Muscle layer of duodenum (tissue), 2 donors: ENCODE results near the gene DNAJC13.

Experiments used
- H3K27ac ChIP-seq: one replicate; pipeline ENCODE4 v1.7.0; 2013; ENCODE audit warnings: mild to moderate bottlenecking, low read length
- H3K27me3 ChIP-seq: one replicate; pipeline ENCODE4 v1.7.0; 2013; ENCODE audit warnings: low read depth, mild to moderate bottlenecking, control low read depth, low read length
- H3K36me3 ChIP-seq, 2 donors: one replicate each; pipeline ENCODE4 v1.7.0; 2013; ENCODE audit warnings: low read length in 2 of 2, control low read depth in 1 of 2, mild to moderate bottlenecking in 1 of 2; ENCODE audit not compliant: insufficient read depth in 2 of 2, control insufficient read depth in 1 of 2
- H3K4me1 ChIP-seq, 2 donors: one replicate each; pipeline ENCODE4 v1.7.0; 2013; ENCODE audit warnings: low read length in 2 of 2, mild to moderate bottlenecking in 2 of 2, control low read depth in 1 of 2, moderate library complexity in 1 of 2; ENCODE audit not compliant: insufficient read depth in 2 of 2, control insufficient read depth in 1 of 2
- H3K4me3 ChIP-seq, 2 donors: one replicate each; pipeline ENCODE4 v1.7.0; 2013; ENCODE audit warnings: low read length in 2 of 2, low read depth in 1 of 2, mild to moderate bottlenecking in 1 of 2
- H3K9me3 ChIP-seq, 2 donors: one replicate each; pipeline ENCODE4 v1.7.0; 2013; ENCODE audit warnings: low read length in 2 of 2, control low read depth in 1 of 2, mild to moderate bottlenecking in 1 of 2; ENCODE audit not compliant: control insufficient read depth in 1 of 2
- donor health status: healthy.

The DNAJC13 gene

DNA sequence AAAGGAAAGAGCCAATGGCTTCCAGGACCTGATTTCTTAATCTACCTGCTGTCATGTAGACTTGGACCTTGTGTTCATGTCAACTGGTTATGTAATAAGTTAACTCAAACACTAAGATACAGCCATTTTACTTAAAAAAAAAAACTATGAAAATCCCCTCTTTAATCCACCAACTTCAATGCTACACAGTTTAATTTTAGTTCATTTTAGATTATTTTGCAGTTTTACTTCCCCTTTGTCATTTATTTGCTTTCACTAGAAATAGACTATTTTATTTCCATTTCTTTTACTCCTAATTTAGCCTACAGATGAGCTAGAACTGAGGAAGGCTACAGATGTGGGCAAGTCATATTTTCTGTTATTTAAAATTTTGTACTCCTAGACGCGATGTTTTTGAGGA lies 10.7 kb upstream of the DNAJC13 start:
- H3K36me3 ChIP-seq, result no peaks in the 10 kb centered on the region
- H3K4me3 ChIP-seq, result no peak overlapping the region
- H3K9me3 ChIP-seq, result no peaks in the 10 kb centered on the region
- H3K27me3 ChIP-seq, result no peaks in the 10 kb centered on the region
- H3K4me1 ChIP-seq, result peaks cover 0 to 18% of the 10 kb centered on the region in 2 donors
- H3K27ac ChIP-seq, result no peak overlapping the region

DNA sequence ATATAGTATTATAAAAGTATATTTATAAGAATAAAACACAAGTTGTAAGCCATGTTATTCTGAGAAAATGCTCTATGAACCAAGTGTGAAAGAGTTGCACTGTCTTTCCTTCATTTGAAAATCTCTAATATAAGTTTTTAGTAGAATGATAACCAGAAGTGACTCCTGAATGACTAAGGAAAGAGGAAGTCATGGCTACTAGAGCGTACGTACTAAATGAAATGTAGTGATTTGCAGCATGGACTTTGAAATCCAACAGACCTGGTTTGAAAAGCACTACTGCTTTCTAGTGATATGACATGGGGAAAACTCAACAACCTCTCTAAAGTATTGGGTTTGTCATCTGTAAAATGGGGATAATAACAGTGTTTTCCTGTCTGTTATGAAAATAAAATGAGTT lies 10.3 kb upstream of the DNAJC13 start:
- Histone ChIP-seq H3K4me1 (peaks cover 0 to 18% of the 10 kb centered on the region in 2 donors), H3K27me3 (no peaks in the 10 kb centered on the region), H3K27ac (no peak overlapping the region), H3K36me3 (no peaks in the 10 kb centered on the region), H3K4me3 (no peak overlapping the region), H3K9me3 (no peaks in the 10 kb centered on the region)

DNA sequence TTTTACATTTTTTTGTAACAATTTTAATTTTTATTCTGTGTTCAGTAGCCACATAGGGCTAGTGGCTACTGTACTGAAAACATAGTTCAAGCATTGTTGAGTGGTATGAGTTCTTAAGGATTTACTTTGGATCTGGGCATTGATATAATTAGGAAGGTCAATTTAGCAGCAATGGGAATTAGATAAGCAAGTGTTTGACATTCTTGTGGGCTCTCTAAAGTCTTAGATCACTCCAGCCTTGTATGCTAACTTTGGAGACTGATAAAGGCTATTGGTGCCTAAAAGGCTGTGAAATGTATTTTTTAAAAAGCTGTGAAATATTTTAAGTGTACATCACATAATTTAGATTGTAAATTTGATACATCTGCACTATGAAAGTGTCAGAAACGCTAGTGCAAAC lies 2.5 kb upstream of the DNAJC13 start:
- Histone ChIP-seq H3K27me3 (no peaks in the 10 kb centered on the region), H3K27ac (no peak overlapping the region), H3K4me1 (peaks cover 0 to 18% of the 10 kb centered on the region in 2 donors), H3K36me3 (no peaks in the 10 kb centered on the region), H3K4me3 (no peak overlapping the region), H3K9me3 (no peaks in the 10 kb centered on the region)

DNA sequence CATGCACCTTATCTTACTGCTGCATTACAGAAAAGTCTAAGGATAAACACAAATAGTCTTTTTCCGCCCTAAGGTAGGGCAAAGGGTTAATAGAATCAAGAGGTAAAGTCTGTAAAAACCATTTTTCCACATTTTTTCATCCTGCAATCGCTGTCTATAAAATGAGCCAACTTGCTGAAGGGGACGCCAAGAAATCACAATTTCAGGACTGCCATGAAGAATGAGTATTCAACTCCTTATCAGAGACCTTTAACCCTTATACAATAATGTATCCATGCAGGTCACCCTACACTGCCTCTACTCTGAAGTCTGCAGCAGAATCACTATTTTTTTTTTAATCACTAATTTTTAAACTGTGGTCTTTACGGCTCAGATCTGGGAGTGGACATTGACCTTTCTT lies 1.1 kb upstream of the DNAJC13 start:
- Histone ChIP-seq H3K27ac (no peak overlapping the region), H3K9me3 (no peaks in the 10 kb centered on the region), H3K27me3 (no peaks in the 10 kb centered on the region), H3K4me3 (peak overlapping the region in 1 of 2 donors; percentile 100), H3K4me1 (peaks cover 0 to 31% of the 10 kb centered on the region in 2 donors), H3K36me3 (no peaks in the 10 kb centered on the region)

DNA sequence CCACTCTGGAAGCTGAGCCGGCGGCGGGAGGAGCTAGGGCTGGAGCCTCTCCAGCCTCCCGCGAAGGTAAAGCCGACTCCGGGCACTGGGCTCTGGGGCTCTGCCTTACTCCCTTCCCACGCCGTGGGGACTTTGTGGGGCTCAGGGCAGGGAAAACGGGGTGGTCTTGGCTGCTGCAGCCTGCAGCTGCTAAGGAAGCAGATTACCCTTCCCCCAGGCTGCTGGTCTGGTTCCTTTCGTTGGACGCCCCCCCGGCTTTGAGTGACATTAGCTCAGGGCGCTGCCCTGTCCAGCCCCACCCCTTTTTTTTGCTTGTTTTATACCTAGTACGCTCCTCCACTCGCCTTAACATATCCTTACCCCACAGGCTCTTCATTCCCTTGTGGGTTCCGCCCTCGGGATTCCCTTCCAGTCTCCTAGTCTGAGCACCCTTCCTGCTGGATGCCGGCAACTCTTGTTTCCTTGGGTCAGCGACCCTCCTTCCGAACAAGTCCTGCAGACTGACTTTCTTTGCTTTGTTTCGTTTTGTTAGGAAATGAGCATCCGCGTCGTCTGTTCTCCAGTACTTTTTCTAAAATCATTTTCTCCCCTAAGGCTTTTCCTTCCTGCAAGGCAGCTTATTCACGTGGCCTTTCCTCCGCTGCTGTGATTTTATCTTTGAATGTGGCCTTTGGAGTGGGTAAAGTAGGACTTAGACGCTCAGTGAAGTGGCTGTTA lies 551 bp downstream of the DNAJC13 start:
- peak overlapping the region; percentile 83 for H3K27ac ChIP-seq
- no peaks in the 10 kb centered on the region for H3K9me3 ChIP-seq
- H3K4me3 ChIP-seq, result peak overlapping the region; percentile 100
- no peaks in the 10 kb centered on the region for H3K27me3 ChIP-seq
- peaks cover 0 to 3% of the 10 kb centered on the region in 2 donors for H3K36me3 ChIP-seq
- peaks cover 0 to 31% of the 10 kb centered on the region in 2 donors for H3K4me1 ChIP-seq

DNA sequence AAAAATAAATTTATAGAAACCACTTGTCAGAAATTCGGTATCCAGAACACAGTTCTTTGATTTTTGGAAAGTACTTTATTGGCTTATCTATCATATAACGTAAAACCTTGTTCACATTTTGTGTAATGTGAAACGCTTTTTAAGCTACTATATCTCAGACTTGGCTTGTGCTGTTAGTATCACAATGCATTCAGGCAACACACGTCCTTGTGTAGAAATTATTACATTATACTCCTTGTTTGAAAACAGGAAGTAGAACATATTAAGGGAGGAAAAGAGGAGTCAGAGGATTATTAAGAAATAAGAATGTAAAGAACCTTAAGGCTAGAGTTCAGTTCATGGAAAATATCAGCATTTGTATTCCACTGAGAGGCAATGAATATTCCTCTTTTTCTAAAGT lies 1.6 kb downstream of the DNAJC13 start:
- H3K27ac ChIP-seq, result peak overlapping the region; percentile 83
- H3K27me3 ChIP-seq, result no peaks in the 10 kb centered on the region
- H3K36me3 ChIP-seq, result peaks cover 0 to 5% of the 10 kb centered on the region in 2 donors
- H3K9me3 ChIP-seq, result no peaks in the 10 kb centered on the region
- peak overlapping the region; percentile 100 for H3K4me3 ChIP-seq
- H3K4me1 ChIP-seq, result peaks cover 0 to 33% of the 10 kb centered on the region in 2 donors

DNA sequence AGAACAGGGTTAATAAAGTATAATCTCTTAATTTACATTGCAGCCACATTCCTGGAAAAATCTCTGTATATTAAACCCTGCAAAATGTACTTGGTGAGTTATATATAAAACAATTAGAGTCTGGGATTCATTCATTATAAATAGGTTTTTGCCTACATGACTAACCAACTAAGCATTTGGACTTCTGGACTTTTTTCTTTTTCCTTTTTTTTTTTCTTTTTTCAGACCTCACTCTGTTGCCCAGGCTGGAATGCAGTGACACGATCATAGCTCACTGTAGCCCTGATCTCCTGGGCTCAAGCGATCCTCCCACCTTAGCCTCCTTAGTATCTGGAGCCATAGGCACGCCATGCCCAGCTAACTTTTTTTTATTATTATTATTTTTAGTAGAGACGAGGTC lies 4.5 kb downstream of the DNAJC13 start:
- no peak overlapping the region for H3K27ac ChIP-seq
- no peaks in the 10 kb centered on the region for H3K27me3 ChIP-seq
- peaks cover 0 to 32% of the 10 kb centered on the region in 2 donors for H3K4me1 ChIP-seq
- no peak overlapping the region for H3K4me3 ChIP-seq
- no peaks in the 10 kb centered on the region for H3K9me3 ChIP-seq
- H3K36me3 ChIP-seq, result peaks cover 0 to 5% of the 10 kb centered on the region in 2 donors

DNA sequence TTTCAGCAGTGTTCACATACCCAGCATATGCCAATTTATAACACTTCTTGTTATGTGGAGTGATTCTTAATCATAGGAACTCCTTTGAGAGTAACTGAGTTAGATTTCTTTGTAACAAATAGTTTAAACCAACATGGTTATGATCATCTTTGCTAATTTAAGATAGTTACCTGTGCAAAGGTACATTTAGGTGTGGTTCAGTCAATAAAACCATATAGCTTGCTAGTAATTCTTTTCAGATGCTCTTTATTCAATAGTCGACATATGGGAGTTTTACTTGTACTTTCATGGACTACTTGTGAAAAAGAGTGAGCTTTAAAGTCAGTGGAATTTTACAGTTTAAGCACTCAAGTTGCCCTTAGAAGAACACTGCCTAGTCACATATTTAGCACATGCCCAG lies 5.2 kb downstream of the DNAJC13 start:
- H3K27me3 ChIP-seq, result no peaks in the 10 kb centered on the region
- H3K4me1 ChIP-seq, result peaks cover 0 to 31% of the 10 kb centered on the region in 2 donors
- no peak overlapping the region for H3K27ac ChIP-seq
- H3K4me3 ChIP-seq, result no peak overlapping the region
- peaks cover 0 to 5% of the 10 kb centered on the region in 2 donors for H3K36me3 ChIP-seq
- no peaks in the 10 kb centered on the region for H3K9me3 ChIP-seq

DNA sequence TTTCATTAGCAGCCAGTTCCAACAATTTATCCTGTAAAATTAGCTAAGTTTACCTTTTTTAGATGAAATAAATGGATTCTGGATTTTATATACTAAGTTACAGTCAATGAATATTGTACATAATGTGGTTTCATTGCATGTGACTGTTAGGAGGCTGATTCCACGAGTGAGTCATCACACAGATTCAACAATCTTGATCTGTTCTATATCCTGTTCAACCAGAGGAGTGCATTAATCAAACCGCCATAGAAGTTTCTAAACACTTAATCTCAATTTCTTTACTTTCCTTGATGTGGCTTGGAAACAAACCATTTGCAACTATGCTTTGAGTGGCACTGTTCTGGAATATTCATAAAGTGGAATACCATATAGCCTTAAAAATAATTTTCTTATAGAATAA lies 15.3 kb downstream of the DNAJC13 start:
- Histone ChIP-seq H3K9me3 (no peaks in the 10 kb centered on the region), H3K27me3 (no peaks in the 10 kb centered on the region), H3K36me3 (no peaks in the 10 kb centered on the region), H3K27ac (no peak overlapping the region), H3K4me3 (no peak overlapping the region), H3K4me1 (no peaks in the 10 kb centered on the region)

DNA sequence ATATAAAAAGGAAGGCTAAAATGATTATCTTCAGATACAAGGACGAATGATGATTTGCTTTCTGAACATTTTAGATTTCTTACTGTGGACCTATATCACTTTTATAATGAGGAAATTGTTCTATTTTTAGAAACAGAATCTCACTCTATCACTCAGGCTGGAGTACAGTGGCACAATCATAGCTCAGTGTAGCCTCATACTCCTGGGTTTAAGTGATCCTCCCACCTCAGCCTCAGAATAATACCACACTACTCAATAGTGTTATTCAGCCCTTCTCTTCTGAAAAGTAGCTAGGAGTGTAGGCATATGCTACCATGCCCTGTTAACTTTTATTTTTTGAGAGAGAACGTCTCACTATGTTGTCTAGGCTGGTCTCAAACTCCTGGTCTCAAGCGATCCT lies 15.8 kb downstream of the DNAJC13 start:
- no peak overlapping the region for H3K27ac ChIP-seq
- H3K4me3 ChIP-seq, result no peak overlapping the region
- no peaks in the 10 kb centered on the region for H3K27me3 ChIP-seq
- H3K36me3 ChIP-seq, result no peaks in the 10 kb centered on the region
- H3K4me1 ChIP-seq, result no peaks in the 10 kb centered on the region
- H3K9me3 ChIP-seq, result no peaks in the 10 kb centered on the region

DNA sequence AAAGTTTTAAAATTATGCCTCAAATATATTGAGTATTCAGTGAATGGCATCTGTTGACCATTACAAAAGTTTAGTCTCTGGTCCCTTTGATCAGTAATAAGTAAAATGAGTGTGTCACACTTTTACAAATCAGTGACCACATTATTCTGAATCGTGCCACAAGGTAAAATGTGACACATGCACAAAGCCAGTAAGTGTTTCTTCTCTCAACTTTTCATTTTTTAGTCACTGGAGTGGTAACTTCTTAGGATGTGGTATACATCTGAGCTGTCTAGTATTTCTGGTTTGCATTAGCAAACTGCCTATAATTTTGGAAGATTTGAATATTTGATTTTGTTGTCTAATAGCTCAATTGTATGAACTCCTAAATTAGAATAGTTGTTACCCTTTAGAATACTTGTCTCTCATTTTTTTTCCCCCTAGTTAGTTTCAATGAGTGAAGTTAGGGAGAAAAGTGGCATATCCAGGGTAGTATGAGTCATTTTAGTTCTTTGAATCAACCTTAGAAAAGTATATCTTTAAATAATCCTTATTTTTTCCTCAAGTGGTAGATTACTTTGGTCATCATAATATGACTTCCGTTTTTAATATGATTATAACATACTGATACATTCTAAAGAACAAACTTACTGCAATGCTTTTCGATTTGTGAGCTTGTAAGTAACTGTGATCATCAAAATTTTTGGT lies 18.1 kb downstream of the DNAJC13 start:
- H3K9me3 ChIP-seq, result no peaks in the 10 kb centered on the region
- H3K4me1 ChIP-seq, result no peaks in the 10 kb centered on the region
- no peak overlapping the region for H3K27ac ChIP-seq
- no peaks in the 10 kb centered on the region for H3K27me3 ChIP-seq
- H3K4me3 ChIP-seq, result no peak overlapping the region
- no peaks in the 10 kb centered on the region for H3K36me3 ChIP-seq
